GM19467 (cell line): ENCODE measurements around the gene SRA1.

ENCODE experiments used
- ATAC-seq: cut with Tn5 transposase; IDR thresholded peaks from one replicate; pipeline ENCODE4 v1.9.1; 2021; ENCODE audit warnings: mild to moderate bottlenecking, moderate library complexity; ENCODE audit not compliant: unreplicated experiment

The SRA1 gene

GRCh38 chr5:140571105-140571504 is 13.8 kb upstream of the SRA1 start:
- ATAC-seq = no peak

GRCh38 chr5:140570488-140570887 is 13.2 kb upstream of the SRA1 start:
- no peak for ATAC-seq

GRCh38 chr5:140570058-140570457 is 12.8 kb upstream of the SRA1 start:
- ATAC-seq = no peak

GRCh38 chr5:140569197-140569596 is 11.9 kb upstream of the SRA1 start:
- ATAC-seq = no peak

GRCh38 chr5:140568443-140569063 is 11.3 kb upstream of the SRA1 start:
- ATAC-seq = no peak

- no peak for ATAC-seq
Observed at GRCh38 chr5:140567871-140568270, 10.6 kb upstream of the SRA1 start.

GRCh38 chr5:140567136-140567818 is 10.0 kb upstream of the SRA1 start:
- no peak for ATAC-seq

GRCh38 chr5:140566665-140567064 is 9.4 kb upstream of the SRA1 start:
- ATAC-seq = no peak

GRCh38 chr5:140565780-140566095 is 8.5 kb upstream of the SRA1 start:
- ATAC-seq = no peak

- ATAC-seq = no peak
Observed at GRCh38 chr5:140565024-140565779, 7.9 kb upstream of the SRA1 start.

- peak; percentile 80 for ATAC-seq
Observed at GRCh38 chr5:140564196-140565023, 7.1 kb upstream of the SRA1 start, which contains the start of the genes APBB3 and SLC35A4. Gene APBB3 (minus strand): TSS chr5:140564598. CDS start chr5:140564245, 353 bp downstream. Gene SLC35A4 (plus strand): TSS chr5:140564828. CDS start chr5:140567170, 2,342 bp downstream.

- no peak for ATAC-seq
Observed at GRCh38 chr5:140563596-140563995, 6.3 kb upstream of the SRA1 start.

GRCh38 chr5:140561753-140562523 is 4.7 kb upstream of the SRA1 start:
- ATAC-seq = no peak

GRCh38 chr5:140560227-140560626 is 3.0 kb upstream of the SRA1 start:
- ATAC-seq = no peak

GRCh38 chr5:140558542-140558941 is 1.3 kb upstream of the SRA1 start:
- ATAC-seq = no peak

- ATAC-seq = no peak
Observed at GRCh38 chr5:140557965-140558364, 692 bp upstream of the SRA1 start.

GRCh38 chr5:140556438-140556837 is 835 bp downstream of the SRA1 start:
- ATAC-seq = no peak

- ATAC-seq = no peak
Observed at GRCh38 chr5:140555747-140556312, 1.4 kb downstream of the SRA1 start.

- no peak for ATAC-seq
Observed at GRCh38 chr5:140554454-140554853, 2.8 kb downstream of the SRA1 start.

- ATAC-seq = no peak
Observed at GRCh38 chr5:140553657-140554056, 3.6 kb downstream of the SRA1 start.
